ENCODE data around the gene SLC49A4.

DNA sequence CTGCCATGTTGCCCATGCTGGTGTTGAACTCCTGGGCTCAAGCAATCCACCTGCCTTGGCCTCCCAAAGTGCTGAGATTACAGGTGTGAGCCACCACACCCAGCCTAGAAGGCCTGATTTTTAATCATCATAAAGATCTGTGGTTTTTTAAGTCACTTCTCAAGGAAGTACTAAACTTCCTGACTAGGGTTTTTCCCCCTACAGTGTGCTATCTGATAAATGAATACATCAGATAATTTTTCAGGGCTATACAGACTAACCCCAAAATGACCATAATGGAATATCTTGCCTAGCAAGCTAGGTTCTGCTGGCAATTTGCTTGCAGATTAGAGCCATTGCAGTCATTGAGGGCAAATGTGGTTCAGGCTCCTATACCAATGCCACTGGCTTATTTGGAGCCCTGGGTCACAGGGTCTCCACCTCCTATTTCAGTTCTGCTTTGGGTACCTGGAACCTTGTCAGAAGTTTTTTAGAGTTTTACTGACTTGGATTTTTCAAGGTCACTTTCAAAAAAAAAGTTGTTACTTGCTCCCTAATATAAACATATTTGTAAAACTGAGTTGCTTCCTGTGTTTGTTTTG, 80.8 kb downstream of the SLC49A4 start:
- TF ChIP-seq, protein P1, sequence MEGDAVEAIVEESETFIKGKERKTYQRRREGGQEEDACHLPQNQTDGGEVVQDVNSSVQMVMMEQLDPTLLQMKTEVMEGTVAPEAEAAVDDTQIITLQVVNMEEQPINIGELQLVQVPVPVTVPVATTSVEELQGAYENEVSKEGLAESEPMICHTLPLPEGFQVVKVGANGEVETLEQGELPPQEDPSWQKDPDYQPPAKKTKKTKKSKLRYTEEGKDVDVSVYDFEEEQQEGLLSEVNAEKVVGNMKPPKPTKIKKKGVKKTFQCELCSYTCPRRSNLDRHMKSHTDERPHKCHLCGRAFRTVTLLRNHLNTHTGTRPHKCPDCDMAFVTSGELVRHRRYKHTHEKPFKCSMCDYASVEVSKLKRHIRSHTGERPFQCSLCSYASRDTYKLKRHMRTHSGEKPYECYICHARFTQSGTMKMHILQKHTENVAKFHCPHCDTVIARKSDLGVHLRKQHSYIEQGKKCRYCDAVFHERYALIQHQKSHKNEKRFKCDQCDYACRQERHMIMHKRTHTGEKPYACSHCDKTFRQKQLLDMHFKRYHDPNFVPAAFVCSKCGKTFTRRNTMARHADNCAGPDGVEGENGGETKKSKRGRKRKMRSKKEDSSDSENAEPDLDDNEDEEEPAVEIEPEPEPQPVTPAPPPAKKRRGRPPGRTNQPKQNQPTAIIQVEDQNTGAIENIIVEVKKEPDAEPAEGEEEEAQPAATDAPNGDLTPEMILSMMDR (IDR thresholded peaks at IDR 0.05) = no peak
- no peak for TF ChIP-seq EP300 (IDR thresholded peaks at IDR 0.05)

Measured in upper lobe of left lung (tissue), 4 donors.